Skin of body (tissue), 2 donors: ENCODE data around the gene GPR35. TPM values are rescaled to one million over a fixed set of nuclear protein-coding genes. Genes with fewer than 3 reads are reported as not detected.

Experiments
- DNase-seq: peaks from one replicate; lab custom pipeline; 2025; lab: John Stamatoyannopoulos, UW
- total RNA-seq: library from RNA; depleted of rRNA; stranded (reverse); fragments of >200 nt; gene quantifications from one replicate; pipeline ENCODE4 v1.2.3, GENCODE V29; 2014

Gene GPR35
- total RNA-seq, 1 donor from 2014 or later = 0.99 TPM

DNA sequence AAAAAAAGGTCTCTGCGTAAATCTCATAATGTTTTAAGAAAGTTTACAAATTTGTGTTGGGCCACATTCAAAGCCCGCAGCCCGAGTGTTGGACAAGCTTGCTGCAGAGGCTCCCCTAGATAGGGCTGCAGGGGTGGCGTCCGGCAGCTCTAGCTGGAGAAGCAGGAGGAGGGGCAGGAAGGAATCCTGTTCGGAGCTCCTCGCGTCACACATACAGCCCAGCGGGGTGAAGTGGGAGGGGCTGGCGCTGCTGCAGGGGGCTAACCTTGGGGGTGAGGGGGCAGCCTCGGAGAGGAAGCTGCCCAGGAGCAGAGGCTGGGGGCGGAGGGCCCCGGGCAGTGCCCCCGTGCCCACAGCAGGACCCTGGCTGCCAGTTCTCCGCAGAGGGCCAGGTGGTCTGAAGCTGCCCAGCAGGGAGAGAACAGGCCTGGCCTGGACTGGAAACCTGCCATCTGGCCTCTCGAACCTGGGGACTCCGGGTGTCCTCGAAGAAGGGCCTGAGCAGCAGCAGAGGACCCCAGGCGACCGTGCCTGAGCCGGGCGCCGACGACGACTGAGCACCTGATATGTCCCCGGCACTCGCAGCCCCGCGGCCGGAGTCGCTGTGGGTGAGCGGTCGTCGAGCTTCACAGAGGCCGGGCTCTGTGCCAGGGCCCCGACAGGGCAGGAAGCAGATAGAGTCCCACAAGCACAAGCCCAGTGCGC, 2.6 kb upstream of the GPR35 start:
- DNase-seq = no peak

GRCh38 chr2:240623531-240624010, 1.7 kb upstream of the GPR35 start:
- no peak for DNase-seq

- no peak for DNase-seq
Measured at GRCh38 chr2:240624011-240624949, 1.0 kb upstream of the GPR35 start.

GRCh38 chr2:240626531-240627300, 1.4 kb downstream of the GPR35 start:
- no peak for DNase-seq

DNA sequence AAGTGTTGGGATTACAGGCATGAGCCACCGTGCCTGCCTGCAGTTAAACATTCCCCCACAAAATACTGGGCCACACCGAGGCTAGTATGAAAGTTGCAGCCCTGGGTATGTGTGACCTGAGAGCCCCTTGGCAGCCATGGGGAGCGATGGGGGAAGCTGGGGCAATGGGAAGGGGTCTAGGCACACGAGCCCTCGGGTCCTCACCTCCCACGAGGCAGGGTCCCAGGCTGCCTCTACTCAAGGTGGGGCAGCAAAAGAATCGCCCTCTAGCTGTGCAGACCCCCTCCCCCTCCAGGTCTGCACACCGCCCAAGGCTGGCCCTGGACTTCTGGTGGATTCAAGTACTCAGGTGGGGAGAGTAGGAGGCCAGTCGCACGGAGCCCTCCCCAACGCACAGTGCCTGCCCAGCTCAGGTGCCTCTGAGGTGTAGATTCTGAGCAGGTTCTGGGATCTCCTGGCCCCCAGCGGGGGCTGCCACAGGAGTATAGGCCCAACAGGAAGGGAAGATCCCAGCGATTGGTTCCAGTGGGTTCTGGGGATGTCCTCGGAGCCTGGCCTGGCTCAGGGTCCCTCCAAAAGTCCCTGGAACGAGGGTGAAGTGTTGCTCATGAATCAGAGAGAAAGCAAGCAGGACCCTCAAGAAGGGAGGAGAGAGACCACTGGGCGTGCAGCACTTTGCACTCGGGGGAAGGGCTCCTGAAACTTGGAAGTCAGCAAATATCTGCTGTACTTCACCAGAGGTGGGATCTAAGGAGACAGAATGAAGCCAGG, 2.6 kb downstream of the GPR35 start:
- DNase-seq = no peak

DNA sequence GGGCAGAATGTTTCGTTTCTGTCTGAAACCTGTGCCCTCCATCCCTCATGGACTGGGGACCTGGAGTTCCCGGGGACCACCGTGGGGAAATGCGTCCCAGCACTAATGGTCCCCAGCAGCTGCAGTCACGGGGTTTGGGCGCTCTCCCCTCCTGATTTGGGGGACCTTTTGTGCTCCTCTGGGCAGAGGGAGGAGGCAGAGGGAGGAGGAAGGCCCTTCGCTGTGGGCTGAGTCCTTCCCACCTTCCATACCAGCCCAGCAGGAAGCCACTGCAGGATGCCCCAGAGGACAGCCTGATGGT, 3.2 kb downstream of the GPR35 start:
- DNase-seq = no peak

DNA sequence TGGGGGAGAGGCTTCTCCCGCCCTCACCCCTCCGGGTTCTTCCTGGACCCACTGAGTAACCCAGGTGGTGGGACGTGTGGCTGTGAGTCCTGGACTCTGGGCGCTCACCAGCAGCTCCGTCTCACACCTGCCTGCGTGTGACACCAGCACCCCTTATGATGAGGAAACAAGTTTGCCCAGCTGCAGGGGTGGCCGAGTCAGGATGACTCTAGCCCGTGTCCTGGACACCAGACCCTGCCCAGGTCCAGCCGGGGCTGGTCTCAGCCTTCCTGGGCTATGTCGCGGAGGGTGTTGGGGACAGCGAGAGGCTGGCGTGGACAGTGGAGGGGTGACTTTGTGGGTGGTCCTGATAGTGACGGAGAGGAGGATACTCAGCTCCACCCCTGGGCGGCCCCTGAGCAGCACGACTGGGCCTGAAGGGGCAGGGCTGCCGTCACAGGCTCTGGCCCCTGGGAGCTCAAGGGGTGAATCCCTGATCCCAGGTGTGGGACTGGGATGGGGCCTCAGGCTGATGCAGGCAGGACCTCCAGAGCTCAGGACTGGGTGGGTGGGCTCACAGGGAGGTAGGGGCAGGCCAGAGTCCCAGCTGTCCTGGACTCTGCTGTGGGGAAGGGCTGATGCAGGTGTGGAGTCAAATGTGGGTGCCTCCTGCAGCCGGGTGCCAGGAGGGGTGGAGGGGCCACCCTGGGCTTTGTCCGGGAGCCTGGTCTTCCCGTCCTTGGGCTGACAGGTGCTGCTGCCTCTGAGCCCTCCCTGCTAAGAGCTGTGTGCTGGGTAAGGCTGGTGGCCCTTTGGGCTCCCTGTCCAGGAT, 3.7 kb downstream of the GPR35 start:
- no peak for DNase-seq

- DNase-seq = no peak
Measured at GRCh38 chr2:240629619-240629967, 4.3 kb downstream of the GPR35 start.

DNA sequence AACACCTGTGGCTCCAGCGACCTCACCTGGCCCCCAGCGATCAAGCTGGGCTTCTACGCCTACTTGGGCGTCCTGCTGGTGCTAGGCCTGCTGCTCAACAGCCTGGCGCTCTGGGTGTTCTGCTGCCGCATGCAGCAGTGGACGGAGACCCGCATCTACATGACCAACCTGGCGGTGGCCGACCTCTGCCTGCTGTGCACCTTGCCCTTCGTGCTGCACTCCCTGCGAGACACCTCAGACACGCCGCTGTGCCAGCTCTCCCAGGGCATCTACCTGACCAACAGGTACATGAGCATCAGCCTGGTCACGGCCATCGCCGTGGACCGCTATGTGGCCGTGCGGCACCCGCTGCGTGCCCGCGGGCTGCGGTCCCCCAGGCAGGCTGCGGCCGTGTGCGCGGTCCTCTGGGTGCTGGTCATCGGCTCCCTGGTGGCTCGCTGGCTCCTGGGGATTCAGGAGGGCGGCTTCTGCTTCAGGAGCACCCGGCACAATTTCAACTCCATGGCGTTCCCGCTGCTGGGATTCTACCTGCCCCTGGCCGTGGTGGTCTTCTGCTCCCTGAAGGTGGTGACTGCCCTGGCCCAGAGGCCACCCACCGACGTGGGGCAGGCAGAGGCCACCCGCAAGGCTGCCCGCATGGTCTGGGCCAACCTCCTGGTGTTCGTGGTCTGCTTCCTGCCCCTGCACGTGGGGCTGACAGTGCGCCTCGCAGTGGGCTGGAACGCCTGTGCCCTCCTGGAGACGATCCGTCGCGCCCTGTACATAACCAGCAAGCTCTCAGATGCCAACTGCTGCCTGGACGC, 4.9 kb downstream of the GPR35 start:
- DNase-seq = no peak

GRCh38 chr2:240630771-240631547, 5.7 kb downstream of the GPR35 start:
- DNase-seq = no peak

GRCh38 chr2:240631548-240632305, 6.4 kb downstream of the GPR35 start:
- DNase-seq = no peak

- no peak for DNase-seq
Measured at GRCh38 chr2:240632306-240632721, 7.0 kb downstream of the GPR35 start.

- DNase-seq = no peak
Measured at GRCh38 chr2:240635121-240635997, 10.1 kb downstream of the GPR35 start.

GRCh38 chr2:240635998-240636547, 10.8 kb downstream of the GPR35 start:
- no peak for DNase-seq

- DNase-seq = no peak
Measured at GRCh38 chr2:240636563-240637115, 11.4 kb downstream of the GPR35 start.
